Measurements from ENCODE around the gene NR0B2. TPM values are rescaled to one million over a fixed set of nuclear protein-coding genes. Genes with fewer than 3 reads are reported as not detected.

The NR0B2 gene
- total and polyA plus RNA-seq, 2 of the 13 experiments (the other 11 are each of a cell fraction or from before 2014, with no cell fraction given) = 72.5 to 133 TPM

DNA sequence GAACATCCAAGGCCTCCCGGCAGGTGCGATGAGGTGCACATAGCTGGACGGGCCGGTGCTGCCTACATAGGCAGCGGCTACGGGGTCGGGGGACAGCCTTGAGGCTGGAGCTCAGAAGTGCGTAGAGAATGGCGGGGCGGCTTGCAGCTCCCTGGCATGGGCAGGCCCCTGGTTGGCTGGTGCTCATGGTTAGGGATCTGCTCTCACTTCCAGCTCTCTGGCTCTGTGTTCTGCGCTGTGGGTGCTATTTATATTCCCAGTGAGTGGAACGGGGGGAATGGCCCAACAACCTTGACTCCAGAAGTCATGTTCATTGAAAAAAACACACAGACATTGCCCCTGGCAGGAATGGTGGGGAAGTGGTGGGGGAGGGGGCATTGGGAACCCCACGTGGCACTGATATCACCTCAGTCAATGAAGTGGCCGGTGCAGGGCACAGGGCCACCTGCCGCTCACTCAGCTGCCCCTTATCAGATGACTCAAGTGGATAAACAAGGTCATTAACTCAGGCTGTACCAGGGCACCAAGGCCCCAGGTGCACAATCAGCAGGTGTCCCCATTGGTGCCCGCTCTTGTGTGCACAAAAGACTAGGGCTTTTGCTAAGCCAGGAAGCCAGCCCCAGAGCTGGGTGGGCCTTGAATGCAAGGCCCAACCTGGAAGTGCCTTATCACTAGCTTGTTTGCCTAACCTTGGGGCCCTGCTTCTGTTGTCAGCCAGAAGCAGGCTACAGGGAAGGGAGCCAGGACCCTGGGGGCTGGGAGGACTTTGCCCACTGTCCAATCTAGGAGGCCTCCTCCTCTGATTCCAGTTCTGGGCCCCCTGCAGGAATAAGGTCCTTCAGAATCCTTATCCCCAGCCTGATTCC is at the start of gene NR0B2 (continued):
- TF ChIP-seq ATF4 (CRISPR knock-in tag; IDR thresholded peaks at IDR 0.05) (peak in 1 of 2 experiments; percentile 88; a peak in 2 of 4 replicates), FOXO1 (CRISPR knock-in tag; IDR thresholded peaks at IDR 0.05) (peak; percentile 99), PHF20 (CRISPR knock-in tag; IDR thresholded peaks at IDR 0.05) (peak; percentile 47), USF2 (IDR thresholded peaks at IDR 0.05; ENCODE audit: low read depth, low read length) (peak; percentile 77), USF2 (CRISPR knock-in tag; IDR thresholded peaks at IDR 0.05; ENCODE audit: borderline replicate concordance) (peak; percentile 85), ZFP82 (CRISPR knock-in tag; IDR thresholded peaks at IDR 0.05; ENCODE audit: borderline replicate concordance) (no peak; the same call in none of the 2 replicates), BATF2 (CRISPR knock-in tag; IDR thresholded peaks at IDR 0.05) (peak; percentile 93), FIP1L1 (IDR thresholded peaks at IDR 0.05; ENCODE audit: borderline replicate concordance, insufficient read depth, low read depth, low read length) (peak; percentile 70; the same call in 1 of the 2 replicates), ETS1 (CRISPR knock-in tag; IDR thresholded peaks at IDR 0.05) (peak; percentile 93), MTA1 (CRISPR knock-in tag; IDR thresholded peaks at IDR 0.05; ENCODE audit: borderline replicate concordance) (peak; percentile 99), HBP1 (CRISPR knock-in tag; IDR thresholded peaks at IDR 0.05; ENCODE audit: low read depth) (peak; percentile 49; the same call in 1 of the 2 replicates), FOXA3 (CRISPR knock-in tag; IDR thresholded peaks at IDR 0.05) (peak; percentile 97), ZNF432 (CRISPR knock-in tag; IDR thresholded peaks at IDR 0.05; ENCODE audit: borderline replicate concordance) (peak; percentile 75; the same call in 1 of the 2 replicates), SMC3 (IDR thresholded peaks at IDR 0.05; ENCODE audit: low read length) (peak; percentile 9; the same call in 1 of the 2 replicates), CHCHD3 (CRISPR knock-in tag; IDR thresholded peaks at IDR 0.05) (0 out of 2 replicates have a peak, but pooled peaks have one; percentile 20), RBFOX2 (IDR thresholded peaks at IDR 0.05; ENCODE audit: low read depth, low read length) (peak; percentile 99), ZSCAN29 (CRISPR knock-in tag; conservative IDR thresholded peaks at IDR 0.05) (peak; percentile 86)
- TF ChIP-seq, protein P1, sequence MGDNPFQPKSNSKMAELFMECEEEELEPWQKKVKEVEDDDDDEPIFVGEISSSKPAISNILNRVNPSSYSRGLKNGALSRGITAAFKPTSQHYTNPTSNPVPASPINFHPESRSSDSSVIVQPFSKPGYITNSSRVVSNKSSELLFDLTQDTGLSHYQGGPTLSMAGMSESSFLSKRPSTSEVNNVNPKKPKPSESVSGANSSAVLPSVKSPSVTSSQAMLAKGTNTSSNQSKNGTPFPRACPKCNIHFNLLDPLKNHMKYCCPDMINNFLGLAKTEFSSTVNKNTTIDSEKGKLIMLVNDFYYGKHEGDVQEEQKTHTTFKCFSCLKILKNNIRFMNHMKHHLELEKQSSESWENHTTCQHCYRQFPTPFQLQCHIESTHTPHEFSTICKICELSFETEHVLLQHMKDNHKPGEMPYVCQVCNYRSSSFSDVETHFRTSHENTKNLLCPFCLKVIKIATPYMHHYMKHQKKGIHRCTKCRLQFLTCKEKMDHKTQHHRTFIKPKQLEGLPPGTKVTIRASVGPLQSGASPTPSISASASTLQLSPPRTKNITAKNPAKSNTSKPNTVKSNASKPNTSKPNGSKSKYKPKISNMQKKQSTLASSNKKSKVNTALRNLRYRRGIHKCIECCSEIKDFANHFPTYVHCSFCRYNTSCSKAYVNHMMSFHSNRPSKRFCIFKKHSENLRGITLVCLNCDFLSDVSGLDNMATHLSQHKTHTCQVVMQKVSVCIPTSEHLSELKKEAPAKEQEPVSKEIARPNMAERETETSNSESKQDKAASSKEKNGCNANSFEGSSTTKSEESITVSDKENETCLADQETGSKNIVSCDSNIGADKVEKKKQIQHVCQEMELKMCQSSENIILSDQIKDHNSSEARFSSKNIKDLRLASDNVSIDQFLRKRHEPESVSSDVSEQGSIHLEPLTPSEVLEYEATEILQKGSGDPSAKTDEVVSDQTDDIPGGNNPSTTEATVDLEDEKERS (CRISPR knock-in tag; IDR thresholded peaks at IDR 0.05) = peak; percentile 52

All from HepG2 (cell line).